ENCODE measurements around the gene NAP1L3.

The NAP1L3 gene

GRCh38 chrX:93673056-93673868 is at the start of gene NAP1L3:
NAP1L3 (minus strand) TSS chrX:93673578; CDS start chrX:93673304, 274 bp downstream.
- DNase-seq = peak; percentile 17 to 35 (median 32)

GRCh38 chrX:93711076-93711475 is 37.7 kb upstream of the NAP1L3 start:
- DNase-seq = no peak

GRCh38 chrX:93703701-93704100 is 30.3 kb upstream of the NAP1L3 start:
- no peak for DNase-seq

- no peak for DNase-seq
Measured at GRCh38 chrX:93695981-93696380, 22.6 kb upstream of the NAP1L3 start.

GRCh38 chrX:93673869-93674271 is 492 bp upstream of the NAP1L3 start, which contains the start of gene FAM133A:
FAM133A (plus strand) TSS chrX:93674206; CDS start chrX:93709420, 35,214 bp downstream.
- peak in 2 of 3 donors; percentile 0 to 17 for DNase-seq

GRCh38 chrX:93660575-93660974 is 12.8 kb downstream of the NAP1L3 start:
- no peak for DNase-seq

- no peak for DNase-seq
Measured at GRCh38 chrX:93649381-93649780, 24.0 kb downstream of the NAP1L3 start.

- no peak for DNase-seq
Measured at GRCh38 chrX:93637591-93637990, 35.8 kb downstream of the NAP1L3 start.
